ENCODE results near the gene SULT1A1.
"Not testable (repeated sequence)": the region's sequence is repeated elsewhere in the genome, so short reads cannot be mapped to it uniquely, and the experiment has no call there.

SULT1A1 gene

DNA sequence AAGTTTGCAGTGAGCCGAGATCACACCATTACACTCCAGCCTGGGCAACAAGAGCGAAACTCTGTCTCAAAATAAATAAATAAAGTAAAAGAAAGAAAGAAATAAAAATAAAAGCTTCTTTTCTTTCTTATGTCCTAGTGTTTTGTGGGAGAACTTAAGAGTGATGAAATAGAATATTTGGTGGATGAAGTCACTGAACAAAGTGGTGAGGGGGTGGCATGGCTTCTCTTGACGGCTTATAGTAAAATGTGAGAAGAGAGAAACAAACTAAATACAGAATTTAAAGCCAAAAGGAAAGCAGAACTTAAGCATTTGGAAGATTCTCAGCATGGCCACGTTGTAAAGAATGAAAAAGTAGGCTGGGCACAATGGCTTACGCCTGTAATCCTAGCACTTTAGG lies 40.8 kb downstream of the SULT1A1 start:
- no peak for DNase-seq (ENCODE audit: low read depth)
- H3K4me3 ChIP-seq (ENCODE audit: low read depth, low read length) = no peak overlapping the region
- TF ChIP-seq, protein P1, sequence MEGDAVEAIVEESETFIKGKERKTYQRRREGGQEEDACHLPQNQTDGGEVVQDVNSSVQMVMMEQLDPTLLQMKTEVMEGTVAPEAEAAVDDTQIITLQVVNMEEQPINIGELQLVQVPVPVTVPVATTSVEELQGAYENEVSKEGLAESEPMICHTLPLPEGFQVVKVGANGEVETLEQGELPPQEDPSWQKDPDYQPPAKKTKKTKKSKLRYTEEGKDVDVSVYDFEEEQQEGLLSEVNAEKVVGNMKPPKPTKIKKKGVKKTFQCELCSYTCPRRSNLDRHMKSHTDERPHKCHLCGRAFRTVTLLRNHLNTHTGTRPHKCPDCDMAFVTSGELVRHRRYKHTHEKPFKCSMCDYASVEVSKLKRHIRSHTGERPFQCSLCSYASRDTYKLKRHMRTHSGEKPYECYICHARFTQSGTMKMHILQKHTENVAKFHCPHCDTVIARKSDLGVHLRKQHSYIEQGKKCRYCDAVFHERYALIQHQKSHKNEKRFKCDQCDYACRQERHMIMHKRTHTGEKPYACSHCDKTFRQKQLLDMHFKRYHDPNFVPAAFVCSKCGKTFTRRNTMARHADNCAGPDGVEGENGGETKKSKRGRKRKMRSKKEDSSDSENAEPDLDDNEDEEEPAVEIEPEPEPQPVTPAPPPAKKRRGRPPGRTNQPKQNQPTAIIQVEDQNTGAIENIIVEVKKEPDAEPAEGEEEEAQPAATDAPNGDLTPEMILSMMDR (IDR thresholded peaks at IDR 0.05; ENCODE audit: control insufficient read depth, extremely low read depth, insufficient read depth) = no peak

DNA sequence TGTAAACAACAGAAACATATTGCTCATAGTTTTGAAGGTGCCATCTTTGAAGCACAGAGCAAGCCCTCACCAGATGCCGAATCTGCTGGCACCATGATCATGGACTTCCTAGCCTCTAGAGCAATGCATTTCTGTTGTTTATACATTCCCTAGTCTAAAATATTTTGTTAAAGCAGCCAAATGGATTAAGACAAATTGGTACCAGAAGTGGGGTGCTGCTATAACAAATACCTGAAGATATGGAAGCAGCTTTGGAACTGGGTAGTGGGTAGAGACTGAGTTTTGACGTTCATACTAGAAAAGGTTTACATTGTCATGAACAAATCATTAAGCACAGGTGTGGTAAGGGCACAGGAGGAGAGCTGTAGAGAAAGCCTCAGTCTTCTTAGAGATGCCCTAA lies 42.6 kb downstream of the SULT1A1 start:
- TF ChIP-seq, protein P1 (IDR thresholded peaks at IDR 0.05; ENCODE audit: control insufficient read depth, extremely low read depth, insufficient read depth) = no peak

DNA sequence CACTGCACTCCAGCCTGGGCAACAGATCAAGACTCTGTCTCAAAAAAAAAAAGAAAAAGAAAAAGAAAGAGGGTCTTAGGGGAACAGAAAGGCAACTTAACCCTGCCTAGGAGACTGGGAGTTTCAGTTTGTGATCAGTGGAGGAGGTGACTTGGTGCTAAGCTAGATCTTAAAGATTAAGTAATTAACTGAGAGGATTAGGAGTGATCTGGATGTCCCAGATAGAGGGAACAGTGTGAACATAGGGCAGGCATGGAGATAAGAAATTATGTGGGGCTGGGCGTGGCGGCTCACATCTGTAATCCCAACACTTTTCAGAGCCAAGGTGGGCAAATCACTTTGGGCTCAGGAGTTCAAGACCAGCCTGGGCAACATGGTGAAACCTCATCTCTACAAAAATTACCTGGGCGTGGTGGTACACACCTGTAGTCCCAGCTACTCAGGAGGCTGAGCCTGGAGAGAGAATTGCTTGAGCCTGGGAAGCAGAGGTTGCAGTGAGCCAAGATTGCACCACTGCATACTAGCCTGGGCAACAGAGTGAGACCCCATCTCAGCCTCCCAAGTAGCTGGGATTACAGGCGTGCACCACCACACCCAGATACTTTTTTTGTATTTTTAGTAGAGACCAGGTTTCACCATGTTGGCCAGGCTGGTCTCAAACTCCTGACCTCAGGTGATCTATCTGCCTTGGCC lies 43.5 kb downstream of the SULT1A1 start:
- not testable (repeated sequence) for H3K4me3 ChIP-seq (ENCODE audit: low read depth, low read length); DNase-seq (ENCODE audit: low read depth)

More for the DNA sequence above, 42.6 kb downstream of the SULT1A1 start:
- no peak for DNase-seq (ENCODE audit: low read depth)
- H3K4me3 ChIP-seq (ENCODE audit: low read depth, low read length) = no peak overlapping the region

- no peak for DNase-seq (ENCODE audit: low read depth)
- H3K4me3 ChIP-seq (ENCODE audit: low read depth, low read length) = no peak overlapping the region
- TF ChIP-seq, protein P1 (IDR thresholded peaks at IDR 0.05; ENCODE audit: control insufficient read depth, extremely low read depth, insufficient read depth) = no peak
Observed at GRCh38 chr16:28563218-28563617, 46.6 kb downstream of the SULT1A1 start.

DNA sequence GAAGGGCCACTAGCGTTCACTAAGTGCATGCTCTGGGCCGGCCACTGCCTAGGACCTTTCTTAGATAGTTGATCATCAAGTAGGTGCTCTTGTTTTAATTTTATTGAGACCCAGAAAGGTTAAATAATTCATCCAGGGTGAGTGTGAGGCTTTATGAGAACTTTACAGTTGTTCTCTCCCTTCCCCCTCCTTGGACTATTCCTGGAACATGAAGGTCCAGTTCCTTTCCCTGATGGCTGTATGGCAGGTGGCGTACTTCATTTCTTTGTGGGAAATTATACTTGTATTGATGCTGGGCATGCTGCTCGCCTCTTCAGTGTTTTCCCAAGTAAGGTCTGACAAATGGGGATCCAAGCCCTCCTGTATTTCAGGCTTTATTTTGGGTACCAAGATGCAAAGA lies 47.6 kb downstream of the SULT1A1 start:
- TF ChIP-seq, protein P1 (IDR thresholded peaks at IDR 0.05; ENCODE audit: control insufficient read depth, extremely low read depth, insufficient read depth) = no peak
- H3K4me3 ChIP-seq (ENCODE audit: low read depth, low read length) = no peak overlapping the region
- no peak for DNase-seq (ENCODE audit: low read depth)

DNA sequence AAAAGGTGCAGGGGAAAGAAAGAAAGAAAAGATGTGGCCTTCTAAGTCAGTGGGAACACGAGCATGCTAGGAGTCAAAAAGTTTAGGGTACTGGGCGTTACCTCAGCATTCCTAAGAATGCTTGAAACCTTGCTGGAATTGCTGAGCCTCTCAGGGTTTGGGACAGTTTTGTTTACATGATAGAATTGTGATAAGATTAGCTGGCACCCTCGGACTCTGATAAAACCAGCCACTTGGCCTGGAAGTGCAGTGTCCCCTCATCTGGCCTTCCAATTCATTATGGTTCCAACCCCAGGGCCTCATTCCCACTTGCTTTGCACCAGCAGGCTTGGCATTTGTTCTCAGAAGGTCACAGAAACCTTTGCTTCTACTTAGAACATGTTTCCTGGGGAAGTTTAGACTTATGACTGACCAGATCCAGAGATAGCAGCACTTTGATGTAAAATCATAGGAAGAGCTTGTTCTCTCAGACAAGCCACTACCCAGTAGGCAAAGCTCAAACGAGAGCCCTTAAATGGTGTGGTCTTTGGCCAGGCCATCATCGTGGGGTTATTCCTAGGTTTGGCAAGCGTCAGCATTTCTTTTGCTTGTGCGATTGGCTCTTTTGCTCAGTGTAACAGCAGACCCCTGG lies 48.2 kb downstream of the SULT1A1 start:
- no peak overlapping the region for H3K4me3 ChIP-seq (ENCODE audit: low read depth, low read length)
- no peak for DNase-seq (ENCODE audit: low read depth)
- TF ChIP-seq, protein P1 (IDR thresholded peaks at IDR 0.05; ENCODE audit: control insufficient read depth, extremely low read depth, insufficient read depth) = no peak

GRCh38 chr16:28558456-28558855 lies 51.4 kb downstream of the SULT1A1 start:
- TF ChIP-seq, protein P1 (IDR thresholded peaks at IDR 0.05; ENCODE audit: control insufficient read depth, extremely low read depth, insufficient read depth) = no peak
- no peak for DNase-seq (ENCODE audit: low read depth)
- H3K4me3 ChIP-seq (ENCODE audit: low read depth, low read length) = no peak overlapping the region

Data from LNCaP clone FGC (cell line).